HS-5 (cell line): ENCODE measurements around the gene RPL39.
"Not testable (repeated sequence)": the region's sequence is repeated elsewhere in the genome, so short reads cannot be mapped to it uniquely, and the experiment has no call there.

Source experiments
- DNase-seq: peaks from one replicate; pipeline ENCODE4 v3.0.0-alpha.2; 2012; ENCODE audit warnings: low read depth

The RPL39 gene

DNA sequence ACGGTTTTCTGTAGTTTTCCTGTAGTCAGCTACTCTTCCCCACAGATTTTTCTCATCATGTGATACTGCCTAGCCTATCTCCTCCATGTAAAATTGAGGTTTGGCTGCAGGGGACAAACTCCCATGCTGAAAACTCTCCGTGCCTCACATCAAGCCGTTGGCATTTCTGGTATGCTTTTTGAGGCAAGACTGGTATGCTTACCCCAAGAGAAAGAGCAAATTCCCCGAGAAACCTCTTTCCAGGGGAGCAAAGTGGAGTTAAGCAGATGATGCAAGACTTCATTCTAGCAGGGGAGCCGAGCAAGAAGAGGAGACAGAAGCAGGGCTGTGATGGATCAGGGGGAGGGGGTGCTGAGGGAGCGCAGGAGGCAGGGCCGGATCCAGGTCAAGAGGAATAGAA lies 28.2 kb downstream of the RPL39 start:
- peak; percentile 33 for DNase-seq

DNA sequence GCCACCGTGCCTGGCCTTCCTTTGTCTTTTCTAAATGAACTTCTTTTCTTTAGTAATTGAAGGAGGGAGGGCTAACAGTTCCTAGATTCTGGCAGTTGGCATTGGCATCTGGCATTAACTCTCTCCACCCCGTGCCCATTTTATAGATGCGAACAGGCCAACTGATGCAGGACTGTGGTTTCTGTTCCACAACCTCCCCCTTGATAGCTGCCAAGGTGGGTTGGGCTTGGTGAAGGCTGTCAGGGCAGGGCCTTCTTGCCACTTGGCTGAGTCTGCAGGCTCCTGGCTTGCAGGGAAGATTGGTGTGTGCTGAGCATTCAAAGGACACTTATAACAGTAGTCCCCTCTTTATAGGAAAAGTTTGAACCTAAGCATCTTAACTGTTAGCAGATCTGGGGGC lies 28.7 kb downstream of the RPL39 start:
- DNase-seq = no peak

DNA sequence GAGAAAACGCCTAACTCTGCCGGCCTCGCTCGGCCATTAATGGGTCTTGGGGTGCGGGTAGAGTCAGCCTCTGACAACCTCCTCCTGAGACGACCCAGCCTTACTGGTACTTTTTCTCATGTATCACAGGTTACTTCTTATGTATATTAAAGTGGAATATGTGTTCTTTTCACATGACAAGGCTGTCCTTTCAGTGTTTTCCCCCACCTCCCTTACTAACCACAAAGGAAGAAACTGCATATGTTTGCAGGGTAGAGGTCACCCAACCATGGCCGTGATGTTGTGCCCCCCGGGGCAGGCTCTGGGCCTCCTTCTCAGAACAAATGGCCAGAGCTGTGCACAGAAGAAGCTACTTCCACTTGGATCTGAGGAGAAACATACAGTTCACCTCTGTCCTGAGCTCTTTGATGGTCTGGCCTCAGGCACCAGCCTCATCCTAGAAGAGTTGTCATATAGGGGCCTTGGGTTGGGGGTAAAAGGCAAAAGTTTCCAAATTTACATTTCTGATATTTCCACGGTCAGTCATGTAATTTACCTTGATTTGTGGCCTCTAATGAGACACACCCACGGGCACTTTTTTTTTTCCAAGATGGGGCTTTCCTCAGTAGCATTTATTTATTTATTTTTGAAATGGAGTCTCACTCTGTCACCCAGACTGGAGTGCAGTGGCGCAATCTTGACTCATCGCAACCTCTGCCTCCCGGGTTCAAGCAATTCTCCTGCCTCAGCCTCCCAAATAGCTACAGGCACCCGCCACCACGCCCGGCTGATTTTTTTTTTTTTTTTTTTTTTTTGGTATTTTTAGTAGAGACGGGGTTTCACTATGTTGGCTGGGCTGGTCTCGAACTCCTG lies 31.2 kb downstream of the RPL39 start:
- DNase-seq = no peak

DNA sequence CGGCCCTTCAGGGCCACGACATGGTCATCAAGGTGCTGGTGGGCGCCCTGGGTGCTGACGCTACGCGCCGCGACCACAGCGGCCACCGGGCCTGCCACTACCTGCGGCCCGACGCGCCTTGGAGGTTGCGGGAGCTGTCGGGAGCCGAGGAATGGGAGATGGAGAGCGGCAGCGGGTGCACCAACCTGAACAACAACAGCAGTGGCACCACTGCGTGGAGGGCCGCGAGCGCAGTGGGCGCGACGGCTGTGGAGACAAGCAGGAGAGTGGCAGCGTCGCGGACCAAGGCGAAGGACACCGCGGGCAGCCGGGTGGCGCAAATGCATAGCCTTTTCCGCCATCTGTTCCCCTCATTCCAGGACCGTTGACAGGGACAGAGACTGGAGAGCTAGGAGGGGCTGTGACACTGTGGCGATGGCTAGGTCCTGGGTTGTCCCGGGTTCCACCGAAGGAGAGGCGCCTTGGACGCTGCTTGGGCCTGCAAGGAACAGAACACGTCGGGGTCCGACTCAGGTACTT lies 32.1 kb downstream of the RPL39 start:
- no peak for DNase-seq

DNA sequence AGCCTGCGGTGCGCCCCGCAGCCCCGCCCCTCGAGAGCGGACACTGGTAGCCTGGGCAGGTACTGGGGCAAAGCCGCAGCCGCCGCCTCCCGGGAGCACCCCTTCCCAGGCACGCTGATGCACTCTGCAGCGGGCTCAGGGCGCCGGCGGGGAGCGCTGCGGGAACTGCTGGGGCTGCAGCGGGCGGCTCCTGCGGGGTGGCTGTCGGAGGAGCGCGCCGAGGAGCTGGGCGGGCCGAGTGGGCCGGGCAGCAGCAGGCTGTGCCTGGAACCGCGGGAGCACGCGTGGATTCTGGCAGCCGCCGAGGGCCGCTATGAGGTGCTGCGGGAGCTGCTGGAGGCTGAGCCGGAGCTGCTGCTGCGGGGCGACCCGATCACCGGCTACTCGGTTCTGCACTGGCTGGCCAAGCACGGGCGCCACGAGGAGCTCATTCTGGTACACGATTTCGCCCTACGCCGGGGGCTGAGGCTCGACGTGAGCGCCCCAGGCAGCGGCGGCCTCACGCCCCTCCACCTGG lies 32.6 kb downstream of the RPL39 start:
- no peak for DNase-seq

DNA sequence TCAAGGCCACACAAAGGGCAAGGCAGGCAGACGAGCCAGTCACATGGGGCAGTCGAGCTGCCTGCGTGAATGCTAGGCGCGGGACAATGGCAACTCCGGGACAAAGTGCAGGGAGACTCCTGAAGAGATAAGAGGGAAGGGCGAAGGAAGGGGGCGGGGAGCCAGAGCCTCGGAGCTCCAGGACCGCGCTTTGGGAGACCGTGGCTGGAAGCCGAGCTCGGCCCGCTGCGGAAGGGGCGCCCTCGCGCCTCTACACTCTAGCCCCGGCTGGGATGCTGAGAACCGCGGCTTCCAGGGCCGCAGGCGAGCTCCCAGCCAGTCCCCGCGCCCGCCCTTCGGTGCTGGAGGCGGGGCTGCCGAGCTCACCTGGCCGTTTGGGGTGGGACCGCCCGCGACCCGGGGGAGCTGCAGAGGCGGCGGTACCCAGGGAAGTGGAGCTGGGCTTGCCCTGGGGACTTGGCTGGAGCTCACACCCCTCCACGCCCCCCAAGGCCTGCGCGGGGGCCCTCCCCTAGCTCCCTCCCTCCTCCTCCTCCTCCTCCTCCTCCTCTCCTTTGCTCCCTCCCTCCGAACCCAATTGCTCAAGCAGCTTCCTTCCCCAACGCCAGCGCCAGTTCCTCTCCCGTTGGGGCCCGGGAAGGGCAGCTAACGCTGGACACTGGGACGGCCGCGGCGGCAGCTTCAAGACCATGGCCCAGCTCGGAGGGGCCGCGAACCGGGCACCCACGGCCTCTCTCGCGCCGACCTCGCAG lies 33.3 kb downstream of the RPL39 start, which contains the start of gene SOWAHD:
Gene SOWAHD, plus strand, starts transcription at position 610 of the 752 bp plus-strand sequence. Its CDS starts 80 bp downstream, at position 690.
- DNase-seq = no peak

DNA sequence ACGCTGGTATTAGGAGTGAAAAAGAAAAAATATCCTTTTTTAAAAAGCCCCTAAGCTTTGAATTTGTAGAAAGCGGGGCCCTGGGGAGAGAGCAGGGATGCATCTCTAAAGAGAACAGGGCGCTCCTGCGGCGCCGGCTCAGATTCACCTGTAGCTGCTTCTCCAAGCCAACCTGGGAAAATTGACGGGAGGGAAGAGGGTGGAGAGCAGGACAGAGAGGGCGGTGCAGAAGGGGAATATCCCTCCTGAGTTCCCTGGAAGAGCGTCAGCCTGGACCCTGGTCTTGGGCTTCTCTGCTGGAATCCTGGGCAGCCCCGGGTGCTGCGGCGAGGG lies 33.8 kb downstream of the RPL39 start:
- no peak for DNase-seq

DNA sequence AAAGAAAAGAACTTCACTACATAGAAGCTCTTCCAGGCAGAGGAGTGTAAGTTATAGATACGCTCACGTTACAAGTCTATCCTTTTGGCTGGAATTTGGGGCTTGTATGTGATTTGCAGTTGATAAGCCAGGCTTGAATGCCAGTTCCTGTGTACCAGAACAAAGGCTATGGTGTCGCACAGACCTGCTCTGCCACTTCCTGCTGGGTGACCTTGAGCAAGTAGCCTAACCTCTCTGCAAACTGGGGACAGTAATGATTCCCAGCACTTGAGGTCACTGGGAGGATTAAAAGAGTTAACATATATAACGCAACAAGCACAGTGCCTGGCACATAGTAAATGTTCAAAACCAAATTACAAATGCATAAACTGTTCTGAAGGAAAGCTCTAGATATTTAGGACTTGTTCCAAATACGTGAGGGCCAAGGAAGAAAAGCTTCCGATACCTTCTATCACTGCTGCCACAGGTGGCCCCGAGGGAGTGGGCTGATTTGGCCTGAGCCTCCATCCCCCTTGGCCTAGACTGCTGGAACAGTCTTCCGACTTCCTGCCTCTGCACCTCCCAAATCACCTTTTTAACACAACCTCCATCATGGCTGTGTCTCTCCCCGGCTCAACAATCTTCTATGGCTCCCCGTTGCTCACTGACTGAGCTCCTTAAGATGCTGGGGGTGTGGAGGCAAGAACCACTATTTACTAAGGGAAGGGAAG lies 34.3 kb downstream of the RPL39 start:
- no peak for DNase-seq

DNA sequence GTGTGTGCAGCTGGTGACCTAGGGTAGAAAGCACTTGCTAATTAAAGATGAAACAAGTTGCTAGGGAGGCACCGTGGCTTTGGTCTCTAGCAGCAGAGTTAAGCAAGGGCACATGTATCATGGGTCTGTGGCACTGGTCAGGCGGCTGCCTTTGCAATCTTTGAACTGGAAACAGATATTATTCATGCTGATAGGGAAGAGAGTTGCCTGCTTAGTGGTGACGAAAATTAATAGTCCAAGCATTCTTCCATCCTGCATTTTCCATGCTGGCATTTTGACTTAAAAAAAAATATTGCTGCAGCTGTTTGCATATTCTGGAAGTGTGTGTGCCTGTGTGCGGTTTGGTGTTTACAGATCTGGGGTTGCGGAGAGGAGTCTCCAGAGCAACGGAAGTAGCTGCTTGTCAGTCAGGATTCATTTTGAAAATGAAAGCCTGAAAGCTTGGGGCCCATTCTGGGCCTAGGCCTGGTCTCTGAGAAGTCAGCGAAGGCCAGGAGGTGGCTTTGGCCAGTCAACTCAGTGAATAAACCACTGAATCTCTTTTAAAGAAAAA lies 35.4 kb downstream of the RPL39 start:
- no peak for DNase-seq

DNA sequence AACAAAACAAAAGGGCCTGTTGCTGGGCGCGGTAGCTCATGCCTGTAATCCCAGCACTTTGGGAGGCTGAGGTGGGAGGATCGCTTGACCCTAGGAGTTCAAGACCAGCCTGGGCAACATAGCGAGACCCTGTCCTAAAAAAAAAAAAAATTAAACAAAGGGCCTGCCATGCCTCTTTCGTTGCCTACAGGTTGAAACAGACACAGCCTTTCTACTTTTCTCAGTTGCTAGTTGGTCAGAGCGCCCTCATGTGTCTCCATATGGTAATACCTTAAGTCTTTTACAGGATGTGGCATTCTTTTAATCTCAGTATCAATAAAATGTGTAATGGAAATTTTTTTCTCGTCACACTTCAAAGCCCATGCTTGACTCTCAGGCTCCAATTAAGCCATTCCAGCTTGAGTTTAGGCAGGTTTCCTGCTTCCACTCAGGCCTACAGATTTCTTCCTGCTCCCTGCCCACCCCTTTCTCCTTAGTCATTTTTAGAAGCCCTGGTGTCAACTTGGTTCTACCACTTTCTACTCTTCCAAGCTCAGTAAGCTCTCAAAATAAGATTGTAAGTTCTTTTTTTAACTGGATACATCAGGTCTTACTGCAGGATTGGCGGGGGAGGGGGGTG lies 37.7 kb downstream of the RPL39 start:
- no peak for DNase-seq

DNA sequence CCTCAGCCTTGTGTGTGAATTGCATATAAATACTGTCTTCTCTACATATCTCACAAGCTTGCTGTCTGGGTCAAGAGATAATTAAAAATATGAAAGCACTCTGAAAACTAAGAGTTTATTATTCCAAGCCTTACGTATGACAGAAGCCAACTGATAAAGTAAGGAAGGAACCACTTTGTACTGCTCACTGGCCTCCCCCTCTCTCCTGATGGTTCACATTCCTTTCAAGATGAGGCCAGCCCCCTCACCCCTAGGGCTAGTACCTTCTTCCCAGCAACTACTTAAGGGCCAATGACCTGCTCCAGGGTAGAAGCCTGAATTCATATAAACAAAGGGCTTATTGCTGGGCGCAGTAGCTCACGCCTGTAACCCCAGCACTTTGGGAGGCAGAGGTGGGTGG lies 38.4 kb downstream of the RPL39 start:
- no peak for DNase-seq

DNA sequence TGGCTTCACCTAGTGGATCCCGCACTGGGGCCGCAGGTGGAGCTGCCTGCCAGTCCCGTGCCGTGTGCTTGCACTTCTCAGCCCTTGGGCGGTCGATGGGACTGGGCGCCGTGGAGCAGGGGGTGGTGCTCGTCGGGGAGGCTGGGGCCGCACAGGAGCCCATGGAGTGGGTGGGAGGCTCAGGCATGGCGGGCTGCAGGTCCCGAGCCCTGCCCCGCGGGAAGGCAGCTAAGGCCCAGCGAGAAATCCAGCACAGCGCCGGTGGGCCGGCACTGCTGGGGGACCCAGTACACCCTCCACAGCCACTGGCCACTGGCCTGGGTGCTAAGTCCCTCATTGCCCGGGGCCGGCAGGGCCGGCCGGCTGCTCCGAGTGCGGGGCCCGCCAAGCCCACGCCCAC lies 40.7 kb downstream of the RPL39 start:
- not testable (repeated sequence) for DNase-seq

DNA sequence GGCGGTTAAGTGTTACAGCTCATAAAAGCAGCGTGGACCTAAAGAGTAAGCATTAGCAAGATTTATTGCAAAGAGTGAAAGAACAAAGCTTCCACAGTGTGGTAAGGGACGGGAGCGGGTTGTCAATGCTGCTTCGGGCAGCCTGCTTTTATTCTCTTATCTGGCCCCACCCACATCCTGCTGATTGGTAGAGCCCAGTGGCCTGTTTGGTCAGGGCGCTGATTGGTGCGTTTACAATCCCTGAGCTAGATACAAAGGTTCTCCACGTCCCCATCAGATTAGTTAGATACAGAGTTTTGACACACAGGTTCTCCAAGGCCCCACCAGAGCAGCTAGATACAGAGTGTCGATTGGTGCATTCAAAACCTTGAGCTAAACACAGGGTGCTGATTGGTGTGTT lies 41.3 kb downstream of the RPL39 start:
- DNase-seq = not testable (repeated sequence)

DNA sequence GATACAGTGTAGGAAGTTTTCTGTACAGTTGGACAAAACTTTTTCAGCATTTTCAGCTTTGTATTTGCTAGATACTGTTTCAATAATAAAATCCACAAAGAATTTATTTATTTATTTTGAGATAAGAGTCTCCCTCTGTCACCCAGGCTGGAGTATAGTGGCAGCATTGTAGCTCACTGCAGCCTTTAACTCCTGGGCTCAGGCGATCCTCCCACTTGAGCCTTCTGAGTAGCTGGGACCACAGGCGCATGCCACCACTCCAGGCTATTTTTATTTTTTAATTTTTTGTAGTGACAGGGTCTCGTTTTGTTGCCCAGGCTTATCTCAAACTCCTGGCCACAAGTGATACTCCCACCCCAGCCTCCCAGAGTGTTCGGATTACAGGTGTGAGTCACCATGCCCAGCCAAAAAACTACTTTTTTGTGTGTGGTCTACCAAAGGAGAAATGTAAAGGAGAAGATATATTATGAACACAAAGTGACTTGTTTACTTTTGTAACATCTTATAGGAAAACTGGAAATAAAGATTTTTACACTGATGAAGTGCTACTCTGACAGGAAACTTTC lies 46.1 kb downstream of the RPL39 start:
- no peak for DNase-seq

DNA sequence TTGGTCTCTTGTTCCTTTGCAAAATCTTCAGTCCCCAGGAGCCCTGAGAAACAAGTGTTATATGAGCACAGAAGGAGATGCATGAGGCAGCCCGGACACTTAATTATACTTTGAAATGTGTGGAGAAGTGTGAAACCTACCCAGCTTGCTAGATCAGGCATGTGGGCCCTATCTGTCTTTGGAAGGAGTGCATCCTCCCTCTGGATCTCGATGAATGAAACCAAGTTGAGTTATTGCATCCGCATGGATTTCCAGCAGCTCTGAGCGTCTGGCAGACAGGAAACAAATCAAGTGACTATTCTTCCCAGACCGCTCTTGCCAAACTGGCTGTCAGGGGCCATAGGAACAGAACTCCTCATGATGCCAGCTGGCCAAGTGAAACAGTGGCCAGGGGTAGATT lies 52.7 kb downstream of the RPL39 start:
- no peak for DNase-seq
